Putamen (tissue), 1 donor: ENCODE measurements around the gene ACIN1.

Experiments used
- DNase-seq: peaks from one replicate; pipeline ENCODE4 v3.0.0-alpha.2; 2016; ENCODE audit warnings: low spot score

ACIN1 gene

GRCh38 chr14:23078692-23079116 lies 16.2 kb downstream of the ACIN1 start:
- no peak for DNase-seq

DNA sequence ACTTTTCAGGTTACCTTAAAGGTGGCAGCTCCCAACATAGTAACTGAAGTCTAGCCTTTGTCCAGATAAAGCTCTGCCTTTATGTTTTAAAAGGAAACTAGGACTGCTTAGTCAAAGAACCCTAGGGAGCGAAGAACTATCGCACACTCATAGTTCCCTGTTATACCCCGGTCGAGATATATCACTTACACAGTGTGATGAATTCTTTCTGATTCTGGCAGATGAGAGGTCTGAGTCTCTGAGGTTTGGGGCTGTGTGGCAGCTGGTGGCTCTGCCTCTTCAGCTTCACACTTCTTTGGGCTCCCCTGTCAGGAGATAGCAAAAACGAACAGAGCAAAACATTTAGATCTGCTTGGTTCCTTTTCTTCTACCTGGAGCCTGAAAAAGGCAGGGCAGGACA lies 17.0 kb downstream of the ACIN1 start:
- no peak for DNase-seq

DNA sequence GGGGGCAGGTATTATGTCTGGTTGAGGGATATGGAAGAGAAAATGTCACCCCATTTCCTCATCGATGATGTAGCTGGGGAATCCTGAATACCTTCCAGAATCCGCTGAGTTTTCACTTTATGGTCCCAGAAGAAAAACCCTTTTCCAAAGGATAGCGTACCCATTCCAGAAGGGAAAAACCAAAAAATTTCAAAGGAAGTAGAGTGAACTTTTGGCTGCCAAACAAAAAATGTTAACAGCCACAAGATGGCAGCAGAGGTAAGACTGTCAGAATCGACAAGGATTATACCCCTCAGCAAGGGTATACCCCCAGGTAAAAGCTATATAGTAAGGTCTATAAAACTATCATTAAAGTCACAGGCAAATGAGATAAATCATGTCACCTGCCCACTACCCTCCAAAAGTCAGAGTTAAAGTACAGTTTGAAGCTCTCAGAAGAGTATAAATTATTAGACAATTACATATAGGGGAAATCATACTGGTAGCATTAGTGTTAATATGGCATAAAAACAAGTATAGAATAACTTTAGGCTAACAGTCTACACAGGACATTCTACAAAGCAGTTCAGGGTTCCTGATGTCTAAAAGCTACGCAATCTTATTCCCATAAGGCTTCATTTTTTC lies 18.0 kb downstream of the ACIN1 start:
- DNase-seq: no peak

GRCh38 chr14:23074906-23075305 lies 20.0 kb downstream of the ACIN1 start:
- no peak for DNase-seq

DNA sequence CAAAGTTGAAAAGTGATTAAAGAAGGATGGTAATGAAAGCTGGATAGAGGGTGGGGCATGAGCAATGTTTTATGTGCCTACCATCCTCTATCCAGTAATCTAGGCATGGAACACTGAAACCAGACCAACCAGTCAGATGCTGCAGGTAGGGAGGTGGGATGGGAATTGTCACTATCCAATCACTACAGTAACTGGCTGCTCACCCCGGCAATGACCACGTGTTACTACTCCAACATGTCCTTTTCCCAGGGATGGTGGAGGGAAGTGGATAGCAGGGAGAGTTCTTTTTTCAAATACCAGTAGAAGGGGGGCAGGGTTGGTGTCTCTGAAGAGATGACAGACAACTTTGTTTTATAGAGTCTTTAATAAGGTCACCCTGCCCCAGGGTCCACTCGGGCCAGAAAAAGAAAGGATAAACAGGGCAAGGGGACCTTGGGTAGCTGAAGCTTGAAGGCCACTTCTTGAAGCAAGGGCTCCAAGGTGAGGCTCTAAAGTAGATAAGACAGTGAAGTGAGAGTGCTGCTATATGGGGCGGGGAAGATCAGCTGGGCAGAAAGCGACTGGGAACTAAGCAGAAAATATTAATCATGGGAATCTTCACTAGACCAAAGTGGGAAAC lies 22.9 kb downstream of the ACIN1 start:
- no peak for DNase-seq

DNA sequence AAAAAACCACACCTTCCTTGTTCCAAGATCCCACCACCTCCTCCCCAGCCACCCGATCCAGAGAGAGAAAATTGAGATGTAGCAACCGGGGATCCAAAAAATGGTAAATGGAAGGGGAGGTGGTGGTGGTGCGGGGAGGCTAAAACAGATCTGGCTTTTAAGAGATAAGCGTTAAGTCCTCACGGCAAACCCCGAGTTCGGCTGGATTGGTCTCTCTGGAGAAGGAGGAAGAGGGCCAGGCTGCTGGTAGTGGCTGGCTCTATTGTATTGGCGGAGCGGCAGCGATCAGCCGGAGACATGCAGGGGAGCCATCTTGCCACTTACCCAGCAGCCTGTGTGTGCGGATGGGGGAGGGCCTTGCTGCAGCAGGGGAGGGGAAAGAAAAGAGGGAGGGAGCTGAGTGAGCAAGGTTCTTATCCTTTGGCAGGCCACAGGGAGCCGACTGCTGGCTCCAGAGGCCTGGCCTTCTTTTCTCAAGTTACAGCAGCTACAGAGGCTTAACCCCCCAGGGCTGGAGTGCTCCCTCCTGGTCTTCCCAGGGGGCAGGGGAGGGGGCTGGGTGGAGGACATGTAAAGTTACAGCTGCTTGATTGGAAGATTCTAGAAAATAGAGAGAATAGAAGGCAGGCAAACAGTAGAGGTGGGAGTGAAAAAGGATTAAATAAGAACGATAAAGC lies 23.6 kb downstream of the ACIN1 start:
- DNase-seq: peak; percentile 88

DNA sequence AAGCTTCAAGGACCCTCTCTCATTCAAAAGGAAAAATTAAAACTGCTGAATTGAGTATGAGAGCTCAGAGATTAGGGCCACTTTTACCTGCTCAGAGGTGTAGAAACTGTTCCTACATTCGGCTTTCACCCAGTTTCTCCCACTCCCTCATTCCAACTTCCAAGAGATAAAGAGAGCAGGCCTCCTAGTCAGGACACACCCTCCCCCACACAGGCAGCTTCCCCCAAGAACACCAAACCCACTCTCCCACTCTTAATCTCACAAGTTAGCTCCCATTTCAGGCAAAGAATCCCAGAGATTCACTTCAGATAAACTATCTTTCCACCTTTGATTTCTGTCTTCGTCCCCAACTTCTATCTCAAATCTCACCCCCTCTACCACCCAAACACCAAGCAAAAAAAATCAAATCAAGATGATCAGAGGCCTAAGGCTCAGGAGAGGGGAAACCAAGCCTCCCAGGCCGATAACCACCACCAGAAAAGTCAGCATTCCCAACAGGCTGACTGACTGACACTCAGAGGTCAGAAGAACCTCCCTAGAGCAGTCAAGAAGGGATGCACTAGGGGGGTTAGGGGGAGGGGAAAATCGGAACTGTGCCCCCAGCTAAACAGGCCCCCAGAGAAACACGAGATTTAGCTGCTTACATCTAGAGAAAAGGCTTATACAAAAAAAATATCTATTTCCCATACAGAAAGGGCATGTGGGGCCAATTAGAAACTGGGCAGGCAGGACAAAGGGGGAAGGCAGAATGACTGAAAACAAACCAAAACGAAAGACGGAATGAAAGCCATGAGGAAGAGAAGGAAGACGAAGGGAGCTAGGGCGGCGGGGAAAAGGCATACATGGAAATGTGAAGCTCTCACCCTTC lies 24.4 kb downstream of the ACIN1 start:
- no peak for DNase-seq

DNA sequence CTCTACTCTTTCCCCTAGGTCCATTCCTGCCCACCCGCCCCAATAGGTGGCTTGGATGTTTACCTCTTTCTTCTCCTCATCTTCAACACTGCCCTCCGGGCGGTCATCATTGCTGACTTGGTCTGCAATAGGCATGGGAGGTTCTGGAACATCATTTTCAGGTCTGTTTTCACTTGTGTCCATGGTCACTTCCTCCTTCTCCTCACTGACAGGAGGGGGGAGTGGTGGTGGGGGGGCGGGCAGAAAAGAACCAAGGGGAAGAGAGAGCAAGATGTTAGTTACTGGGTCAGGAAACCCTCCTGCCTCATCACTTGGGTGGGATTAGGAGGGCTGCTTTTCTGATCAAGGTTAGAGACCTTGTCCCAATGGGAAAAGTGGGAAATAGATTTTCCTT lies 25.5 kb downstream of the ACIN1 start:
- DNase-seq: no peak

DNA sequence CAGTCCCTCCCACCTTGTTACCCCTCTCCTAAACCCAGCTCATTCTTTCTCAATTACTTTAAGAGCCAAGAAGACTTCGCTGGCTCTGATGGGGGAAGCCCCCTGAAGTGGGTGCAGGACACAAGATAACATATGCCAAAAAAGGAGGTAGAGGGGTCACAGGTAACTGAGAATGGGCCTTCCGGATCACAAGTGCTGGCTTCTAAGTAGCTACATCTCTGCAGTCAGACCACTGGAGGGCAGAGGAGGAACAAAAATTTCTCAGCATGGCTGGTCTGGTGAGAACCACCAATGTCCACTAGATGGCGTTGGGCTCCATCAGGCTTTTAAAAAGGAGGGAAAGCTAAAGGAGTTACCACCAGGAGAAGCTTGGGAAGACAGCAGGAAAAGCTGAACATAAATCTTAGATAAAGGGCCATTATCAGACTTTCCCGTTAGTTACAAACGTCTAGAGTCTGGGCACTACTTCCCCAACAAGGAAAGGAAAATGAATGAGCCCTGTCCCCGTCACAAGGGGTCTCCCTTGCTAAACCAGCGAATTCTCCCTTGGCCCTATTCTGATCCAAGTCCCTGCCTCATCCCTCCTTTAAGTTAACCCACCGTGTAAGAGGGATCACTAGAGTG lies 26.0 kb downstream of the ACIN1 start:
- peak; percentile 87 for DNase-seq

GRCh38 chr14:23067847-23068788 lies 26.8 kb downstream of the ACIN1 start:
- DNase-seq: no peak

DNA sequence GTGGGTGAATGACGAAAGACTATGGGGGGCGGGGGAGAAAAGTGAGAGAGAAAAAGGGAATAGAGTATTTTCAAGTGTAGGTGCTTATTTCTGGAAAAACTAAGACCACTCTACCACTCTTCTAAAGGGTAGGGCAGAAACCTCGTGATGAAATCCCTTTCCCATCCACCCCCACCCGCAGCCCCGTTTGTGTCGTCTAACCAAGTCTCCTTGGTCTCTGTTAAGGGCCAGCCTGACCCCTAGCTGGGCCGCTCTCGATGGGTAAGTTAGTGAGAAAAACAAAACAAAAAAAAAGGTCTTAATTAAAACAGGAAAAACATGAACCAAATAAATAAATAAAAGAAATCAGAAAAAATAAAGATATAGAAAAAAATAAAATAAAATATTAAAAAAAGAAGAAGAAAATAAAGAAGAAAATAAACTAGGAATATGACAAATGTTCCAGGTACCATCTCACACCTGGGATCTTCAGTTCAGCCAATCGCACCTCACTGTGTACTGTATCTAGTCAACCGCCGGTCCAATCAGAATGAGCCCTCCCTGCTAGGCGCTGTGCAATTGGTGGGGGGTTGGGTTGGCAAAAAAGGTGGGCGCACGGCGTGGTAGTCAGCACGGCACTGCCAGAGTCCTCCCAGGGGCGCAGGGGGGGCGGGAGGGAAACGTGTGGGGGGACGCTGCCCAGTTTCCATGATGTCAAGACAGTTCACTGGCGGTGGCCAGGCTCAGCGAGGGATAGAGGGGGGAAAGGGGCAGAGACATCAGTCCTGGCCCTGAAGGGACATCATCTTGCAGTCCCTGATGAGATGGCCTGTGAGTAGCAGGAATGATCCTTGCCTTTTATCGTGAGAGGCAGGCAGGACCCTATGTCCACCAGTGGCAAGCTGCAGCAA lies 27.8 kb downstream of the ACIN1 start:
- no peak for DNase-seq

- no peak for DNase-seq
Observed at GRCh38 chr14:23066368-23066767, 28.6 kb downstream of the ACIN1 start.

DNA sequence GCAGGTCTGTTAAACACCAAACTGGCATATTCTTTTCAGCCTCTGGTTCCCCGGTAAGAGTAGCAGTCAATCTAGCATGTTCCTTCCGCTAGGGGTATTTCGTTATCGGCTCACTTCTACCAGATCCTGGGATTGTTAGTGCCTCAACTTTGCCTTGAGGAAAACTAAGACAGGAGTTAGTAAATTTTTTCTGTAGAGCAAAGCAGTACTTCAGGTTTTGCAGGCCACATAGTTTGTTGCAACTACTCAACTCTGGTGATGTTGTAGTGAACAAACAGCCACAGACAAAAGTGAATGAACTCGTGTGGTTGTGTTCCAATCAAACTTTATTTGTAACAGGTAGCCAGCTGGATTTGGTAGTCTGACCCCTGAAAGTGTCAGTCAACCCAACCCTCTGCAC lies 31.3 kb downstream of the ACIN1 start:
- DNase-seq: no peak

- no peak for DNase-seq
Observed at GRCh38 chr14:23062002-23062401, 32.9 kb downstream of the ACIN1 start.

- DNase-seq: no peak
Observed at GRCh38 chr14:23060536-23061260, 34.2 kb downstream of the ACIN1 start.

DNA sequence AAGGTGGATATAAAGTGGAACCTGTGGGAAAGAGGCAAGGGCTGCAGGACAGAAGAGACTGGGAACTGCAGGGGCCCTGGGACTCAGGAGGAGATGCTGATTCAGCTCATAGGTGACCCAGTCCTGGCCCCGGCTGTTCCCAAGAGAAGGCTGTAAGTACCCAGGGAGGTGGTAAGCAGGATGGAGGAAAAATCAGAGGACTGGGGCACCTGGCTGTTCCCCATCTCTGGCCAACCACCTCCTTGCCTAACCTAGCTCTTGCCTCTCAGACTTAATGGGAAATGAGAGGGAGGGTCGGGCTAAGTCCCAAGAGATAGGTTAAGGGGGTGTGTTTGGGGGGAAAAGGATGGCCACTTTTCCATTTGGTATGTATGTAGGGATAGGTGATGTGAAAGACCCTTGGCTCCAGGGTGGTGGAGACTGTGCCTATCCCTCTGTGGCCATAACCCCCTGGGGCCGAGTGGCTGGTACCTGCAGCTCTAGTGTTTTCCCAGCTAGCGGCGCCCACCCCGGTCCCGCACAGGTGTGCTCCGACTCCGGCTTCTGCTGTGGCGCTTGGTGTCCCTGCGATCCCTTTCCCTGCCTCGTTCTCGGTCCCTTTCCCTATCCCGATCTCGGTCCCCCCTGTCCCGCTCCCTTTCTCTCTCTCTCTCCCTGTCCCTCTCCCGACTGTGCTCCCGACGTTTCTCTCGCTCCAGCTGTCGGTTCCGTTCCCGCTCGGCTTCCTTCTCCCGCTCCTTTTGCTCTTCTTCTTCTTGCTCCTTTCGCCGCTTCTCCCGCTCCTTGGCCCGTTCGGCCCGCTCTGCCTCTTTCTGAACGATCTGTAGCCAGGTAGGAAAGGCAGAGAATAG lies 36.1 kb downstream of the ACIN1 start:
- DNase-seq: no peak

GRCh38 chr14:23057757-23058653 lies 36.9 kb downstream of the ACIN1 start:
- DNase-seq: peak; percentile 78
